GM19239 (cell line): ENCODE data around the gene OSBPL9.
"Not testable (repeated sequence)": the region's sequence is repeated elsewhere in the genome, so short reads cannot be mapped to it uniquely, and the experiment has no call there.

Experiments
- DNase-seq: peaks from one replicate; pipeline ENCODE4 v3.0.0; 2011; ENCODE audit warnings: low spot score; ENCODE audit not compliant: insufficient read length
- FAIRE-seq: peaks from 2 replicates; lab custom pipeline; 2011; peaks lifted over from hg19 to GRCh38; lab: Jason Lieb, UNC

OSBPL9 gene

DNA sequence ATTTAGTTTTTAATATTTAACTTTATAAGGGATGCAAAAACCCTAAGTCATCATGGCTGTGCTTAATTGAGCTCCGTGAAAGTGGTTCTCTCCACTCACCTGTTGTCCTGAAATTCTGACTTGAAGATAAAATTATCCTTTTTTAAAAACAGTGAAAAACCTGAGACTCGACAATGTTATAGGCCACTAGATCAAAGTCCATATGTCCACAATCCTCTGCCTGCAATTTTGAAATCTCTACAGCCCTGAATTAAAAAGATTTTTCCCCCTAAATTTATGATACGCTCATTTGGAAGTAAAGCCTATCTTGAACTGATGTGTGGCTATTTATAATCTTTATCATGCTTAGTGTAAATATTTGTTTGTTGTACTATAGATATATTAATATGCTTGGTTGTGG lies 18.7 kb downstream of the OSBPL9 start:
- FAIRE-seq (no peak), DNase-seq (no peak)

DNA sequence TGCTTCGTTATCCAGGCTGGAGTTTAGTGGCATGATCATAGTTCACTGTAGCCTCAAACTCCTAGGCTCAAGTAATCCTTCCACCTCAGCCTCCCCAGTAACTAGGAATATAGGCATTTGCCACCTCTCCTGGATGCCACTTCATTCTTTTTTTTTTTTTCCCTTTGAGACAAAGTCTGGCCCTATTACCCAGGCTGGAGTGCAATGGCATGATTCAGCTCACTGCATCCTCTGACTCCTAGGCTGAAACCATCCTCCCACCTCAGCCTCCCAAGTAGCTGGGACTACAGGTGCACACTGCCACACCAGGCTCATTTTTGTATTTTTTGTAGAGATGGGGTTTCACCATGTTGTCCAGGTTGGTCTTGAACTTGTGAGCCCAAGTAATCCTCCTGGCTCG lies 19.3 kb downstream of the OSBPL9 start:
- no peak for FAIRE-seq
- no peak for DNase-seq

DNA sequence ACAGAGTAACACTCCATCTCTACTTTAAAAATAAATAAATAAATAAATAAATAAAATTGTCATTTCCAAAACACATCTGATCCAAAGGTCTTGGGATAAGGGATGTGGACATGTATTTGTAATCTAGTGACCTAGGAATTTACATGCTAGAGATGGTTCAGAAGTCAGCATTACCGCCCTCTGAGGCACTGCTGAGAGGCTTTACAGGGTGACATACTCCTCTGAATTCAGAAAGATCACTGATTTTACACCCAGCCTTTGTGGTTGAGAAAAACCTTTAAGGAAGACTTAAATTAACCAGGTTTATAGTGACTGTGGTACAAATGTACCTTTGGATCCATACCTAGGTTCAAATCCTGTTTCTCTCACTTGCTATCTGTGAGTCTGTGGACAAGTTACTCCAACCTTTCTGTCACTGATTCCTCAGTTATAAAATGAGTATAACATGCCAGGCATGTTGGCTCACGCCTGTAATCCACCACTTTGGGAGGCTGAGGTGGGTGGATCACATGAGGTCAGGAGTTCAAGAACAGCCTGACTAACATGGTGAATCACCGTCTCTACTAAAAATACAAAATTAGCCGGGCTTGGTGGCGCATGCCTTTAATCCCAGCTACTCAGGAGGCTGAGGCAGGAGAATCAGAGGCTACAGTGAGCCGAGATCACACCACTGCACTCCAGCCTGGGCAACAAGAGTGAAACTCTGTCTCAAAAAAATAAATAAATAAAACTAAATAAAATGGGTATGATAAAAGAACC lies 20.1 kb downstream of the OSBPL9 start:
- FAIRE-seq (no peak), DNase-seq (no peak)

DNA sequence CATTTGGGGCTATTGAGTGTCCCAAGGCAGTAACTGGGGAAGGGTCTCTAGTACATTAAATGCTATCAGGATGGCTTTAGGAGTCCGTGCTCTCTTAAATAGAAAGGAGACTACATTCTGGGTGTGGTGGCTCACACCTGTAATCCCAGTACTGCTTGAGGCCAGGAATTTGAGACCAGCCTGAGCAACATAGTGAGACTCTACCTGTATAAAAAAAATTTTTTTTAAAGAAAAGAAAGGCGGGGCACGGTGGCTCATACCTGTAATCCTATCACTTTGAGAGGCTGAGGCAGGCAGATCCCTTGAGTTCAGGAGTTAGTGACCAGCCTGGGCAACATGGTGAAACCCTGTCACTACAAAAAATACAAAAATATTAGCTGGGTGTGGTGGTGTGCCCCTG lies 21.5 kb downstream of the OSBPL9 start:
- FAIRE-seq: no peak
- no peak for DNase-seq

DNA sequence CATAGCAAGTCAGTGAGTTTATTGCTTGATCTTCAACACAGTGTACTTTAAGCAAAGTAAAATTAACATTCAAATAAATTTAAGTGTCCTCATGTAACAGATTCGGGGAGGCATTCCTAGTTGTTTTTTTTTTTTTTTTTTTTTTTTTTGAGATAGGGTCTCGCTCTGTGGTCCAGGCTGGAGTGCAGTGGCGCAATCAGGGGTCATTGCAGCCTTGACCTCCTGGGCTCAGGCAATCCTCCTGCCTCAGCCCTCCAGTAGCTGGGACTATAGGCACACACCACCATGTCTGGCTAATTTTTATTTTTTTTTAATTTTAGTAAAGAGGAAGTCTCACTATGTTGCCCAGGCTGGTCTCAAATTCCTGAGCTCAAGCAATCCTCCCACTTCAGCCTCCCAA lies 22.8 kb downstream of the OSBPL9 start:
- FAIRE-seq (no peak), DNase-seq (no peak)

DNA sequence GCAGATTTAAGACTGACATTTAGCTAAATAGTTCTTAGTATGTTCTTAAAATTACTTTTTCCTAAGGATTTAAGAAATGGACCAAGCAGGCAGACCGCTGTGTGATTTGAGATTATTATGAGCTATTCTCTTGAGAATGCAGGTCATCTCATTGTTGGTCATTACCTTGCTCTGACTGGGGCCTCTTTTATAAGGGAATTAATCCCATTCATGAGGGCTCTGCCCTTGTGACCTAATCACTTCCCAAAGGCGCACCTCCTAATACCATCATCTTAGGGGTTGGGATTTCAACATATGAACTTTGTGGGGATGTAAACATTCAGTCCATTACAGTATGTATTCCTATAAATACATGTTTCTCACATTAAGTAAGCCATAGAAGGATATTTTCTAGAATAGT lies 24.2 kb downstream of the OSBPL9 start:
- FAIRE-seq (no peak), DNase-seq (no peak)

DNA sequence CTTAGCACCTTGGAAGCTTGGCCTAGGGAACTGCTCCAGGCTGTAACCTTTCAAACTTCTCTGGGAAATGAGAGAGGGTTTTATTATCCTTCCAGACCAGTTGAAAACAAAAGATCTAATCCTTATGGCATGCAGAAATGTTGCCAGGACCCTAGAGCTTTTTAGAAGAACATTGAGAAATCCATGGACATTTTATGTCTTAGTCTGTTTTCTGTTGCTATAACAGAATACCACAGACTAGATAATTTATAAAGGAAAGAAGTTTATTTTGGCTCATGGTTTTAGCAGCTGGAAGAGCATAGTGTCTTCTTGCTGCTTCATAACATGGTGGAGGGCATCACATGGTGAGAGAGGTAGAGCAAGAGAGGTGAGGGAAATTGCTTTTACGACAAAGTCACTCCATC lies 25.8 kb downstream of the OSBPL9 start:
- DNase-seq (no peak), FAIRE-seq (no peak)

DNA sequence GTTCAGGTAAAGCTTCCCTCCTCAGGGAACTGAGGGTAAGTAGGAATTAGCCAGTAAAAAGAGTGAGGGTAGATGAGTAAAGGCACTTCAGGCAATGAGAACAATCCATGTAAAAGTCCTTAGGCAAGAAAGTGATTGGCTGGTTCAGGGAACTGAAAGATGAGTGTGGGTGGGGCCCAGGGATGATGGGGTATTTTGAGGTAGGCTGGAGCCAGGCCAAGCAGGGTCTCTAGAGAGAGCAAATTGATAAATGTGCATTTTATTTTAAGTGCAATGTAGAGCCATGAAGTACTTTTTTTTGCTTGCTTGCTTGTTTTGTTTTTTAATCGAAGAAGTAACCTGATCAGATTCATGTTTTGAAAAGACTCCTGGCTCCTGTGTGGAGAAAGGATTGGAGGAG lies 26.5 kb downstream of the OSBPL9 start:
- FAIRE-seq: no peak
- no peak for DNase-seq

DNA sequence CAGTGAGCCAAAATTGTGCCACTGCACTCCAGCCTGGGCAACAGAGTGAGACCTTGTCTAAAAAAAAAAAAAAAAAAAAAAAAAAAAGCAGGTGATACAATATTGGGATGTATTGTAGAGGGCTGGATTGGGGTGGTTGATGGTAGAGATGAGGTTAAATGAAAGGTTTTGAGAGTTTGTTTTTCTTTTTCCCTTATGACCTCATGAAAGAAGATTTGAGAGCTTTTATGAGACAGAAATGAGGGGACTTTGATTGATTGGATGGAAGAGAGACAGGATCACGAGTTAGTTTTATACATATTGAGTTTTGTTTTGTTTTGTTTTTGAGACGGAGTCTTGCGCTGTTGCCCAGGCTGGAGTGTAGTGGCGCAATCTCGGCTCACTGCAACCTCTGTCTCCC lies 27.1 kb downstream of the OSBPL9 start:
- FAIRE-seq: no peak

DNA sequence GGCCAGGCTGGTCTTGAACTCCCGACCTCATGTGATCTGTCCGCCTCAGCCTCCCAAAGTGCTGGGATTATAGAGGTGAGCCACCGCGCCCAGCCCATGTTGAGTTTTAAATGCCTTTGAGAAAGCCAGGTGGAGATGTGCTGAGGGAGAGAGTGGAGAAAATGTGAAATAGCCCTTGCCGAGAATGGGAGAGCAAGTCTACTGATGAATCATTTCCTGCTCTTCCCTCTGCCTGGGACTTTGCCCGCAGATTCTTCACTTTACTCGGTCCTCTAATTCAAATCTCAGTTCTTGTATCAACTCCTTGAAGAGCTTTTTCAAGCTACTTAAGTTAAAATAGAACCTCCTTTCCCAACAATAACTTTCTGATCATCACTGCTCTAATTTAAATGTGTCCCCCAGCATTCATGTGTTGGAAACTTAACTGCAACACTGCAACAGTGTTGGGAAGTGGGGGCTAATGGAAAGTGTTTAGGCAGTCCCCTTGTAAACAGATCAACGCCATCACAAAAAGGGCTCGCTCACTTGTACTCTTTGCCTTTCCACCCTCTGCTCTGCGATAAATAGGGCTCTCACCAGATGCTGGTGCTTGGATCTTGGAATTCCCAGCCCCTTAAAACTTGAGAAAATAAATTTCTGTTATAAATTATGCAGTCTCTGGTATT lies 27.8 kb downstream of the OSBPL9 start:
- no peak for FAIRE-seq
- no peak for DNase-seq

More for the DNA sequence above, 27.1 kb downstream of the OSBPL9 start:
- no peak for DNase-seq

DNA sequence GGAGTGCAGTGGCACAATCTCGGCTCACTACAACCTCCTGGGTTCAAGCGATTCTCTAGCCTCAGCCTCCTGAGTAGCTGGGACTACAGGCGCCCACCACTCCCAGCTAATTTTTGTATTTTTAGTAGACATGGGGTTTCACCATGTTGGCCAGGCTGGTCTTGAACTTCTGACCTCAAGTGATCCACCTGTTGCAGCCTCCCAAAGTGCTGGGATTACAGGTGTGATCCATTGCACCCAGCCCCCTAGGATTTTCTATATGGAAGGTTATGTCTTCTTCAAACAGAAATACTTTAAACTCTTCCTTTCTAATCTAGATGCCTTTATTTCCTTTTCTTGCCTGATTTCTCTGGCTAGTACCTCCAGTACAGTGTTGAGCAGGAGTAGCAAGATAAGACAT lies 29.7 kb downstream of the OSBPL9 start:
- DNase-seq, FAIRE-seq: not testable (repeated sequence)

DNA sequence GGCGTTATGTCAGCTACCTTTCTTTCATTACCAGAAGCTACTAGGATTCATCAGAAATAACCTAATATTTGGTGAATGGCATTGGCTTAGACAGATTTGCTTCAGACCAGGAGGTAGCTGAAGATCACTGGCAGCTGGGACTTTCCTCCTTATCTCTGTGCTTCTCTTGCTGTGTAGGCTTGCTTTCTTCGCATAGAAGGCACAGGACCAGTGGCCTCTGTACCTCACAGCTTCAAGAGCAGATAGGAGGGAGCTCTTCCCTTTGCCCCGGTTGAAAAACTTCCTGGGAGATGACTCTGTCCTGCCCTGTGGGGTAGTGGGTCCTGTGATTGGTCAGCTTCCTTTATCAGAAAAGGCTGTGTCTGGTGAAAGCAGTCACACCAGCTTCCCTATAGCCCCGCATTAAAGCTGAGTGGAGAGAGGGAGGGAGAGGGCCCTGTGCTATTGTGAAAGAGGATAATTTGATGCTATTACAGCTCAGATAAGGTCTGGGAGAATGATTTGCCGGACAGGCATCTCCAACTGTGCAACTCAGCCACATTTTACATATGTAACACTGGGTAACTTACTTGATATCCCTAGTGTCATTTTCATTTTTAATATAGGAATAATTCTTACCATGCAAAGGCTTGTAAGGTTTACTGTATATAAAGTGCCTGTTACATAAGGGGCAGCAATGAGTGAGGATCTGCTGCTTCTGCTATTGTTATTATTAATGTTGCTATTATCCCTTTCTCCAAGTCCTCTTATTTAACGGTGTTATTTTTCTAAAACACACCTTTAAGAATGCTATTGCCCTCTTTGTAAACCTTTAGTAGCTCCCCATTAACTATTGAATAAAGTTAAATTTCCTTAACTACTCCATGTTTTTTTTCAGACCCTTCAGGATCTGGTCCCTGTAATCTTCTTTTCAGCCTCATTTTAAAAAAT lies 31.6 kb downstream of the OSBPL9 start:
- FAIRE-seq (no peak), DNase-seq (no peak)

DNA sequence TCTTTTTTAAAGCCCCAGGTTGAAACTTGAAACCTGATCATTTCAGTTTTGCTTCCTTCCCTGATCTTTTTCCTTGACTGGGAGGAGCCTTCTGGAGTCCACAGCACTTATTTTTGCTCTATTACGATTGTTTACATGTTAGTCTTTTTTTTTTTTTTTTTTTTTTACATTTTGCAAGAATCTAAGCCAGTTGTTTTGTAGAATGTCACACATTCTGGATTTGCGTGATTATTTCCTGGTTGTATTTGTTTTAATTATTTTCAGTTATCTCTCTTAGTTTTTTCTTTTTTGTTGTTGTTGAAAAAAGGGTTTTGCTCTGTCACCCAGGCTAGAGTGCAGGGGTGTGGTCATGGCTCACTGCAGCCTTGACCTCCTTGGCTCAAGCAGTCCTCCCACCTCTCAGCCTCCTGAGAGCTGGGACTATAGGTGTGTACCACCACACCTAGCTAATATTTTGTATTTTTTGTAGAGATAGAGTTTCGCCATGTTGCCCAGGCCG lies 32.8 kb downstream of the OSBPL9 start:
- DNase-seq (no peak), FAIRE-seq (no peak)

DNA sequence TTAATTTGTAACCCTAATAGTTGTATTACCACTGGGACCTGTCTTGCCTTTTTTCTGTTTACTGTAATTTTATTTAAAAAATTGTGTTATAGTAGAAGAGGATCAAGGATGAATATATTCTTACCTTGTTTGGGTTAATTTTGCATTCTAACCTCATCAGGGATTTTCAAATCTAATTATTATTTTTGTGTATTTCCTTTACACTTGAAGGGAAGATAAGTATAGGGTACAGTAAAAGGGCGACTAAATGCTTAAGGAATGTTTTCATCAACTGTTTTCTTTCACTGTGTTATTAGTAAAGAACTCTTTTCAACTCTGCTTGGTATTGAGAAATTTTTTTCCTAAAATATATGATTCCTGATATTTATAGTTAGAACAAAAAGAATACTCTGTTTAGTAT lies 33.3 kb downstream of the OSBPL9 start:
- DNase-seq (no peak), FAIRE-seq (no peak)

DNA sequence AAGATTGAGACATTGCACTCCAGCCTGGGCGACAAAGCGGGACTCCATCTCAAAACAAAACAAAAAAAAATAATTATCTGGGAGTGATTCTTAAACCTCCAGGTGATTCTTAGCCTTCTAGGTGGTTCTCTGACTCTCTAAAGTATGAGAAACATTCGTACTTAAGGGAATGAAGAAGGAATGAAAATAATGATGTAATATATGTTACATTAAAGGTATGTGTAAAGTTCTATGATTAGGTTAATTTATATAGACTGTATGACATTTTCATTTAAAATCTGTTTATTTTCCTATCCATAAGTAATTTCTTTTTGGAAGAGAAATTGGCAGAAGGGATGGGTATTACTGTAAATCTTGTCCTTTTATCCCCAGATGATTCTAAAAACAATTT lies 34.7 kb downstream of the OSBPL9 start:
- no peak for FAIRE-seq
- no peak for DNase-seq

DNA sequence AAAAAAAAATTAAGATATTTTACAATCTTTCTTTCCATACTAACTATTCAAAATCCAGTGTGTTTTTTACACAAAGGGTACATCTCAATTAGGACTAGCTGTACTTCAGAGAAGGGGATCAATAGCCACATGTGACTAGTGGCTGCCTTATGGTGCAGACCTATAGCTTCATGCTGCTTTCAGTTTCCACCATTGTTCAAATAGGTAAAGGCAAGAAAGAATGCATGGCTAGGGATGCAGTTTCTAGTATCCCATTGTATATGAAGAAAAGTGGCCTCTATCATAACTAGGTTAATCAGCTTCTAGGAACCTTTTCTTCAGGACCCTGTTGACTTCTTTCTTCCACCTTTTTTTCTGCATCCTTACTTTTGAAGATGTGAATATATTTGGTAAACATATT lies 35.7 kb downstream of the OSBPL9 start:
- DNase-seq (no peak), FAIRE-seq (no peak)

DNA sequence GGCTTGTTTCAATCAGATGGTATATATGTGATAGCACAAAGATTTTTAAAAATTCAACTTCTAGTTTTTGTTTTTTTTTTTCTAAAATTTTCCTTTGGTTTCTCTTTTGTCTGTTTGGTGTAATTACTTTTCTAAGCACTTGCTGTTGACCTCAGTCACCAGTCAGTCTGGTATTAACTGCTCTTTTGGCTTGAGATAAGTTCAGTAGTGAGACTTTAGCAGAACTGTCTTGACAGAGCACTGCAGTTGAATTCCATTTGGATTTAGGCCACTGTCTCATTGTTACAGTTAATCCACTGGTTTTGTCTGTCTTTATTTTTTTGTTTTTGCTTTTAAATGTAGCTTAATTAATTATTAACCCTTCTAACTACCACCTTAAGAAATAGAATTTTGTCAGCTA lies 36.2 kb downstream of the OSBPL9 start:
- no peak for FAIRE-seq

DNA sequence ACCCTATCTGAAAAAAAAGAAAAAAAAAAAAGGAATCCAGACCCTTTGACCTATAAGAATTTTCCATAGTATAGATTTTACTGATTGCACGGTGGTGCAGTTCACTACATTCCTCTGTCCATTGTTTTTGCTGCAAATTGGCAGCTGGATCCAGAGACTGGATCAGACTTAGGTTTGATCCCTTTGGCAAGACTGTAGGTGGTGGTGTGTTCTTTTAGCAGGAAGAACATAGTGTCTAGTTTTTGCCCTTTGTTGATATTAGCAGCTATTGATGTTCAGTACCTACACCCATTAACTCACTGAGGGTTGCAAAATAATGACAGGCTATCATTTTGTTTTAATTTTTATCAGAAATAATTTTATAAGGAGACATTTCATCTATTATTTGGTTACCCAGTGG lies 37.1 kb downstream of the OSBPL9 start:
- FAIRE-seq: no peak
- DNase-seq: no peak

More for the DNA sequence above, 36.2 kb downstream of the OSBPL9 start:
- no peak for DNase-seq

DNA sequence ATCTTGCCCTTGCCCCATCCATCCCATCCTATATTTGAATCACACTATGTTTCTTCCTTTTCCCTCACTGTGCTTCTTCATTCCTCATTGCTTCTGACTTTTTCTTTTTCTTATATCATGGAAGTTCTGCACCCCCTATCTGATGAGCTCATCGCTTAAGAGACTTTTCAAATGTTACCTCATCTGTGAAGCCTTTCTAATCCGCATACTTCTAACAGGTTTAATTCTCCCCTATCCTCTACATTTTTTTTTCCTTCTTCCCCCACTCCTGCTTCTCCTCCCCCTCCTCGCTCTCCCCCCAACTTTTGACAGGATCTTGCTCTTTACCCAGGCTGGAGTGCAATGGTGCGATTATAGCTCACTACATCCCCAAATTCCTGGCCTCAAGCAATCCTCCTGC lies 39.5 kb downstream of the OSBPL9 start:
- DNase-seq (no peak), FAIRE-seq (no peak)

DNA sequence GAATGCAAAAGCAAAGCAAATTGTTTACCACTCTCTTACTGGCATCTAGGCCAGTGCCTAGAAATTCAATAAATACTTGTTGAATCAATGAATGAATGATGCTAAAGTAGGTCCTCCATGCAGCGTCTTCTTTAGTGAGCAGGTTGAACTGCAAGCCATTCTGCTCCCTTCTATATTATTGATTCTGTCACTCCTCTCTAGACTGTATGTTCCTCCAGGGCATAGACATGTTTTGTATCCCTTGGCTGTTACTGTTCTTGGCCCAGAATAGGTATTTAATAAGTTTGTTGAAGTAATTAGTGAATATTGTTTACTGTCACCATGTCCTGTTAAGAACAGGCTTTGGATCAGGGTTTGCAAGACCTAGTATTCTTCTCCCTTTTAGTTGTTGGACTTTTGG lies 43.7 kb downstream of the OSBPL9 start:
- FAIRE-seq: no peak

DNA sequence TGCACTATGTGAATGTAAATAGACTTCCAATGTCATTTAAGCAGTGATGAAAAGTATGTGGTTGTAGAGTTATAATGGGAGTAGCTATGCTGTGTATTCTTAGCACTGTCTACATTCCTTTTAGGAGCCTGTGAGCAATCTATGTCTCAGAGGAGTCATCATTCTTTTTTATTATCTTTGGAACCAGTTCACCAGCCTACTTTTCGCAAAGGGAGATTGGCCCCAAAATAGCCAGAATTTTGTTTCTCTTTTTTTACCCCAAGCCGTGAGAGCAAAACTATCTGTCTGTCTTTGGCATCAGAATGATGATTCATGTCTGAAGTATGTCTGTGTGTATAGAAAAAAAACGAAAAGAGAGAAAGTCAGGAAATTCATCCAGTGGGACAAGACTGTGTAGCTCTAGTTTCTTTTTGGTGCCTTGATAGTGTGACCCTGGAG lies 44.2 kb downstream of the OSBPL9 start:
- no peak for DNase-seq
- FAIRE-seq: no peak

More for the DNA sequence above, 43.7 kb downstream of the OSBPL9 start:
- no peak for DNase-seq
